ENCODE measurements around the gene SMURF2.
A peak's percentile ranks its signal among the peaks of the same experiment; 100 is the strongest.
"Not testable (repeated sequence)": the region's sequence is repeated elsewhere in the genome, so short reads cannot be mapped to it uniquely, and the experiment has no call there.

SMURF2 gene

GRCh38 chr17:64583038-64583437 is 79.1 kb downstream of the SMURF2 start:
- no peak for DNase-seq

- peak; percentile 16 for DNase-seq
These were observed 81.5 kb downstream of the SMURF2 start for GRCh38 chr17:64580384-64581315.

GRCh38 chr17:64579917-64580316 is 82.2 kb downstream of the SMURF2 start:
- DNase-seq: no peak

GRCh38 chr17:64577025-64577424 is 85.1 kb downstream of the SMURF2 start:
- DNase-seq: not testable (repeated sequence)

GRCh38 chr17:64575431-64575830 is 86.7 kb downstream of the SMURF2 start:
- no peak for DNase-seq

GRCh38 chr17:64574646-64575045 is 87.5 kb downstream of the SMURF2 start:
- no peak for DNase-seq

GRCh38 chr17:64573214-64573613 is 88.9 kb downstream of the SMURF2 start:
- no peak for DNase-seq

- no peak for DNase-seq
These were observed 89.4 kb downstream of the SMURF2 start for GRCh38 chr17:64572682-64573154.

GRCh38 chr17:64571746-64572145 is 90.4 kb downstream of the SMURF2 start:
- DNase-seq: no peak

- no peak for DNase-seq
These were observed 96.5 kb downstream of the SMURF2 start for GRCh38 chr17:64565563-64565962.

- DNase-seq: no peak
These were observed 98.0 kb downstream of the SMURF2 start for GRCh38 chr17:64564098-64564497.

GRCh38 chr17:64555281-64555680 is 106.8 kb downstream of the SMURF2 start:
- no peak for DNase-seq

- no peak for DNase-seq
These were observed 108.0 kb downstream of the SMURF2 start for GRCh38 chr17:64554028-64554637.

- DNase-seq: no peak
These were observed 110.6 kb downstream of the SMURF2 start for GRCh38 chr17:64551461-64551860.

- DNase-seq: no peak
These were observed 114.8 kb downstream of the SMURF2 start for GRCh38 chr17:64547319-64547718.

GRCh38 chr17:64546716-64547115 is 115.4 kb downstream of the SMURF2 start:
- DNase-seq: no peak

- no peak for DNase-seq
These were observed 117.4 kb downstream of the SMURF2 start for GRCh38 chr17:64544742-64545141.

GRCh38 chr17:64540118-64540776 is 121.9 kb downstream of the SMURF2 start:
- no peak for DNase-seq

GRCh38 chr17:64538508-64539130 is 123.5 kb downstream of the SMURF2 start:
- no peak for DNase-seq

GRCh38 chr17:64537488-64537887 is 124.6 kb downstream of the SMURF2 start:
- DNase-seq: no peak

- DNase-seq: no peak
These were observed 125.2 kb downstream of the SMURF2 start for GRCh38 chr17:64536913-64537312.

- no peak for DNase-seq
These were observed 126.8 kb downstream of the SMURF2 start for GRCh38 chr17:64535357-64535756.

GRCh38 chr17:64534187-64534586 is 127.9 kb downstream of the SMURF2 start:
- no peak for DNase-seq

Data from NCI-H2171 treated with DMSO at 0.1 percent for 48 hours (cell line).